Measurements from ENCODE around the gene CDH4. TPM values are rescaled to one million over a fixed set of nuclear protein-coding genes. Genes with fewer than 3 reads are reported as not detected.
A peak's percentile ranks its signal among the peaks of the same experiment; 100 is the strongest.

Gene CDH4
- total and polyA plus RNA-seq, 10 donors: 0.30 to 20.1 (median 7.7) TPM

- H3K4me1 ChIP-seq: no peaks in the 10 kb centered on the region
- peaks cover 0 to 4% (median 0%) of the 10 kb centered on the region in 8 donors for H3K9me3 ChIP-seq
- intact Hi-C loops (cut with DNase I; ENCODE audit: low total_unique reads): no loop called here
- H3K27ac ChIP-seq: no peak overlapping the region
- peak; percentile 57 for DNase-seq
- H3K4me3 ChIP-seq: no peak overlapping the region
- peaks cover 0 to 64% (median 40%) of the 10 kb centered on the region in 6 donors for H3K36me3 ChIP-seq
- 93 to 95% (median 94%) methylated on average over 27 of the region's 27 CpGs for WGBS, 5 donors
- no peak for TF ChIP-seq CTCF (IDR thresholded peaks at IDR 0.05 in 8 of 11, conservative IDR thresholded peaks at IDR 0.05 in 3 of 11)
- TF ChIP-seq POLR2A (IDR thresholded peaks at IDR 0.05): no peak
- no peak for TF ChIP-seq POLR2AphosphoS5 (IDR thresholded peaks at IDR 0.05)
- no peaks in the 10 kb centered on the region for H3K27me3 ChIP-seq (replicated peaks in 1 of 7)
Observed at GRCh38 chr20:61972636-61973508, 720.8 kb downstream of the CDH4 start.

GRCh38 chr20:61973515-61974356, 721.7 kb downstream of the CDH4 start:
- 95 to 97% (median 96%) methylated on average over 25 of the region's 25 CpGs for WGBS, 5 donors
- TF ChIP-seq POLR2AphosphoS5 (IDR thresholded peaks at IDR 0.05) (no peak), POLR2A (IDR thresholded peaks at IDR 0.05) (no peak), CTCF (IDR thresholded peaks at IDR 0.05 in 8 of 11, conservative IDR thresholded peaks at IDR 0.05 in 3 of 11) (no peak)
- DNase-seq: peak; percentile 49
- Histone ChIP-seq H3K27me3 (replicated peaks in 1 of 7) (no peaks in the 10 kb centered on the region), H3K4me1 (no peaks in the 10 kb centered on the region), H3K9me3 (peaks cover 0 to 4% (median 0%) of the 10 kb centered on the region in 8 donors), H3K4me3 (no peak overlapping the region), H3K27ac (no peak overlapping the region), H3K36me3 (peaks cover 0 to 68% (median 40%) of the 10 kb centered on the region in 6 donors)
- intact Hi-C loops (cut with DNase I; ENCODE audit: low total_unique reads): no loop called here

DNA sequence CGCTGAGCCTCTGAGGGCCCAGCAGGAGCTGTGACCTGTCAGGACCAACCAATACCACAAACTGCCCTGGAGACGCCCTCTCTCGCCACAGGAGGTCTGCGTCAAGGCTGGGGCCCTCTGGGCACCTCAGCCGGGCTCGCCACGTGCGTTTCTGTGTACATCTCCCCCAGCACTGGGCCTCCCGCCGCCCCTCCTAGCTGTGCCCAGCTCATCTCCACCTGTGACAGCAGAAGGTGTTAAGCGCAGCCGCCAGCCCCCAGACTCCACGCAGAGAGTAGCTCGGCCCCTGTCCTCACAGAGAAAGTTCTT, 722.2 kb downstream of the CDH4 start:
- 92 to 98% (median 97%) methylated on average over 14 of the region's 14 CpGs for whole genome bisulfite sequencing, 5 donors
- Histone ChIP-seq H3K27me3 (replicated peaks in 1 of 7) (no peaks in the 10 kb centered on the region), H3K9me3 (peaks cover 0 to 4% (median 0%) of the 10 kb centered on the region in 8 donors), H3K4me1 (no peaks in the 10 kb centered on the region), H3K4me3 (no peak overlapping the region), H3K36me3 (peaks cover 0 to 74% (median 40%) of the 10 kb centered on the region in 6 donors), H3K27ac (no peak overlapping the region)
- no peak for DNase-seq
- TF ChIP-seq POLR2AphosphoS5 (IDR thresholded peaks at IDR 0.05) (no peak), POLR2A (IDR thresholded peaks at IDR 0.05) (no peak), CTCF (IDR thresholded peaks at IDR 0.05 in 8 of 11, conservative IDR thresholded peaks at IDR 0.05 in 3 of 11) (no peak)
- intact Hi-C loops (cut with DNase I; ENCODE audit: low total_unique reads): no loop called here
